ENCODE measurements around the gene PWWP3B. TPM values are rescaled to one million over a fixed set of nuclear protein-coding genes. Genes with fewer than 3 reads are reported as not detected.

The PWWP3B gene
- total and polyA plus RNA-seq, 9 of the 15 experiments (the other 6 are each of a cell fraction or from before 2014, with no cell fraction given): not detected

- CTCF ChIA-PET (ENCODE audit: low intra/inter-chr PET ratio): no interaction called here
- TF ChIP-seq ETS1 (conservative IDR thresholded peaks at IDR 0.05; ENCODE audit: control insufficient read depth, low read depth, low read length): no peak
- no peak for TF ChIP-seq GABPB1 (CRISPR knock-in tag; IDR thresholded peaks at IDR 0.05)
- no peak for TF ChIP-seq ZBTB49 (CRISPR knock-in tag; IDR thresholded peaks at IDR 0.05; ENCODE audit: borderline replicate concordance)
- TF ChIP-seq ZNF668 (CRISPR knock-in tag; IDR thresholded peaks at IDR 0.05): no peak
- no peak for TF ChIP-seq U2AF2 (optimal IDR thresholded peaks at IDR 0.05; ENCODE audit: low read depth, low read length)
- no peak for TF ChIP-seq NRF1 (conservative IDR thresholded peaks at IDR 0.05 in 1 of 2, IDR thresholded peaks at IDR 0.05 in 1 of 2)
- TF ChIP-seq MLLT1 (IDR thresholded peaks at IDR 0.05): no peak
- TF ChIP-seq SPI1 (IDR thresholded peaks at IDR 0.05; ENCODE audit: borderline replicate concordance, low read depth, low read length): no peak
- no peak for TF ChIP-seq ZBTB5 (IDR thresholded peaks at IDR 0.05)
- TF ChIP-seq GTF2F1 (IDR thresholded peaks at IDR 0.05; ENCODE audit: low read depth, low read length): no peak
- no peak for TF ChIP-seq FOXP1 (CRISPR knock-in tag; IDR thresholded peaks at IDR 0.05)
- TF ChIP-seq SIN3A (IDR thresholded peaks at IDR 0.05; ENCODE audit: borderline replicate concordance in 2 of 2, control insufficient read depth in 1 of 2, low read depth in 2 of 2, low read length in 2 of 2): no peak
- no peak for TF ChIP-seq DIDO1 (tag; IDR thresholded peaks at IDR 0.05; ENCODE audit: low read depth)
- no peak for TF ChIP-seq MCM5 (IDR thresholded peaks at IDR 0.05; ENCODE audit: low read depth)
- TF ChIP-seq MAFF (IDR thresholded peaks at IDR 0.05; ENCODE audit: low read length): no peak
Observed at GRCh38 chrX:106139048-106139447, 29.1 kb upstream of the PWWP3B start.

More at GRCh38 chrX:106139048-106139447, 29.1 kb upstream of the PWWP3B start:
- Histone ChIP-seq H3K9ac (ENCODE audit: insufficient read depth in 1 of 2, low read depth in 2 of 2, low read length in 2 of 2) (no peak overlapping the region), H3K4me2 (ENCODE audit: insufficient read depth, low read length) (no peak overlapping the region), H3K4me1 (replicated peaks in 1 of 2; ENCODE audit: control insufficient read depth in 2 of 2, insufficient read depth in 2 of 2, low read length in 2 of 2) (no peaks in the 10 kb centered on the region), H3K27me3 (ENCODE audit: control insufficient read depth in 2 of 2, insufficient read depth in 2 of 2, low read length in 2 of 2) (no peaks in the 10 kb centered on the region), H3K36me3 (ENCODE audit: control insufficient read depth, insufficient read depth, low read length) (no peaks in the 10 kb centered on the region), H3K79me2 (ENCODE audit: control insufficient read depth, insufficient read depth, low read length) (no peaks in the 10 kb centered on the region), H3K4me3 (no peak overlapping the region), H2AFZ (ENCODE audit: low read depth, low read length) (no peak overlapping the region), H4K20me1 (replicated peaks; ENCODE audit: control insufficient read depth, insufficient read depth, low read length) (no peaks in the 10 kb centered on the region), H3K9me3 (replicated peaks; ENCODE audit: control insufficient read depth, insufficient read depth, low read depth, low read length) (no peaks in the 10 kb centered on the region), H3K27ac (ENCODE audit: extremely low read depth, low read depth, low read length) (no peak overlapping the region), H3K9me1 (ENCODE audit: control insufficient read depth, insufficient read depth, low read length) (no peaks in the 10 kb centered on the region)
- in situ Hi-C loops (cut with MboI): no loop called here
- ATAC-seq (no peak), FAIRE-seq (no peak), DNase-seq (ENCODE audit: extremely low read depth in 1 of 4, low spot score in 3 of 4) (no peak)
- 0% methylated on average over 6 of the region's 7 CpGs for WGBS (ENCODE audit: insufficient coverage, low coverage, missing lambda C conversion rate)
- POLR2A ChIA-PET: no interaction called here
- intact Hi-C loops (cut with micrococcal nuclease): no loop called here
- no TSS peak for BruUV-seq (replicated peaks)

Data from K562 (cell line).